Upper lobe of left lung (tissue), 6 donors: ENCODE measurements around the gene CAPN12. TPM values are rescaled to one million over a fixed set of nuclear protein-coding genes. Genes with fewer than 3 reads are reported as not detected.

Source experiments
- ATAC-seq, 2 donors: fragments of 200-7000 bp; cut with Tn5 transposase; one replicate each; pipeline ENCODE4 v1.9.1; 2022; ENCODE audit warnings: mild to moderate bottlenecking in 2 of 2, moderate library complexity in 2 of 2; ENCODE audit not compliant: low FRiP score in 2 of 2
- DNase-seq, 2 donors: peaks; one replicate each; pipeline ENCODE4 v3.0.0-alpha.2; 2019 to 2020
- H3K27ac ChIP-seq, 4 donors: fragments of 200-600 bp; sonication (generic); one replicate each; pipeline ENCODE4 v1.5.1; 2016 to 2019
- H3K27me3 ChIP-seq, 4 donors: fragments of 200-600 bp; sonication (generic); one replicate each; pipeline ENCODE4 v1.5.1; 2017 to 2019
- H3K36me3 ChIP-seq, 4 donors: fragments of 200-600 bp; sonication (generic); one replicate each; pipeline ENCODE4 v1.5.1; 2016 to 2019
- H3K4me1 ChIP-seq, 4 donors: fragments of 200-600 bp; sonication (generic); one replicate each; pipeline ENCODE4 v1.5.1; 2018 to 2019
- H3K4me3 ChIP-seq, 4 donors: fragments of 200-600 bp; sonication (generic); one replicate each; pipeline ENCODE4 v1.5.1; 2017 to 2019; ENCODE audit warnings: mild to moderate bottlenecking in 2 of 4, moderate library complexity in 1 of 4
- H3K9me3 ChIP-seq, 4 donors: fragments of 200-600 bp; sonication (generic); one replicate each; pipeline ENCODE4 v1.5.1; 2018 to 2019
- CTCF ChIP-seq, 6 experiments: fragments of 450-650 bp in 4 of 6; fragments of 200-600 bp in 2 of 6; sonication (generic) in 2 of 6; IDR thresholded peaks; one replicate each; pipeline ENCODE4 v1.5.1; 2016 to 2019; ENCODE audit warnings: antibody characterized with exemption in 6 of 6
- EP300 ChIP-seq, 4 donors: sonication (generic); formaldehyde crosslinking; IDR thresholded peaks; one replicate each; pipeline ENCODE4 v1.5.1; 2017; ENCODE audit warnings: antibody characterized with exemption in 4 of 4, control low read depth in 2 of 4
- POLR2A ChIP-seq, 4 donors: fragments of 450-650 bp; IDR thresholded peaks; one replicate each; pipeline ENCODE4 v1.5.1; 2016 to 2017; ENCODE audit warnings: antibody characterized with exemption in 4 of 4, mild to moderate bottlenecking in 2 of 4
- POLR2AphosphoS5 ChIP-seq, 2 donors: sonication (generic); formaldehyde crosslinking; IDR thresholded peaks; one replicate each; pipeline ENCODE4 v1.5.1; 2017; ENCODE audit warnings: antibody characterized with exemption in 2 of 2
- WGBS, 2 donors: methylation state at CpG; one replicate each; pipeline ENCODE4 v1.1.5; 2017 to 2018; 5-methylcytosine and 5-hydroxymethylcytosine counted together
- total RNA-seq, 6 donors: library from RNA; depleted of rRNA in 4 of 6; stranded (reverse); fragments of >200 nt in 4 of 6; gene quantifications; one replicate each; pipeline versions ENCODE4 v1.1.0 to v1.2.1, GENCODE V29; 2016 to 2021
- donor health status: DM: no; HTN: no; CAD: no; lungs with moderate emphysema.
- donor health status: DM: no; HTN: yes; CAD: no; lungs with severe emphysema.

Gene CAPN12
- total RNA-seq, 6 donors from 2014 or later, result 5.2 to 93.2 (median 11.1) TPM

GRCh38 chr19:38745316-38745715 lies 1.0 kb upstream of the CAPN12 start:
- H3K27ac ChIP-seq, result no peak overlapping the region
- H3K36me3 ChIP-seq, result no peaks in the 10 kb centered on the region
- no peak overlapping the region for H3K4me3 ChIP-seq
- no peaks in the 10 kb centered on the region for H3K9me3 ChIP-seq
- H3K27me3 ChIP-seq, result no peaks in the 10 kb centered on the region
- TF ChIP-seq POLR2AphosphoS5 (IDR thresholded peaks at IDR 0.05) (no peak), CTCF (IDR thresholded peaks at IDR 0.05) (no peak), EP300 (IDR thresholded peaks at IDR 0.05) (no peak), POLR2A (IDR thresholded peaks at IDR 0.05) (no peak)
- ATAC-seq (no peak), DNase-seq (no peak)
- peaks cover 0 to 3% (median 0%) of the 10 kb centered on the region in 4 donors for H3K4me1 ChIP-seq
- WGBS, 2 donors, result 83 to 87% methylated on average over 7 of the region's 7 CpGs

- WGBS, 2 donors, result 79 to 90% methylated on average over 6 of the region's 6 CpGs
- Histone ChIP-seq H3K9me3 (no peaks in the 10 kb centered on the region), H3K4me1 (no peaks in the 10 kb centered on the region), H3K27ac (no peak overlapping the region), H3K4me3 (no peak overlapping the region), H3K36me3 (no peaks in the 10 kb centered on the region), H3K27me3 (no peaks in the 10 kb centered on the region)
- DNase-seq (no peak), ATAC-seq (no peak)
- TF ChIP-seq CTCF (IDR thresholded peaks at IDR 0.05) (no peak), POLR2A (IDR thresholded peaks at IDR 0.05) (no peak), EP300 (IDR thresholded peaks at IDR 0.05) (no peak), POLR2AphosphoS5 (IDR thresholded peaks at IDR 0.05) (no peak)
Observed at GRCh38 chr19:38744874-38745273, 600 bp upstream of the CAPN12 start.

GRCh38 chr19:38743394-38744297 lies 628 bp downstream of the CAPN12 start:
- H3K27me3 ChIP-seq, result no peaks in the 10 kb centered on the region

GRCh38 chr19:38742906-38743305 lies 1.4 kb downstream of the CAPN12 start:
- ATAC-seq (no peak), DNase-seq (no peak)
- Histone ChIP-seq H3K27ac (no peak overlapping the region), H3K4me3 (no peak overlapping the region), H3K36me3 (no peaks in the 10 kb centered on the region), H3K9me3 (no peaks in the 10 kb centered on the region), H3K4me1 (peaks cover 0 to 3% (median 0%) of the 10 kb centered on the region in 4 donors), H3K27me3 (no peaks in the 10 kb centered on the region)
- 86 to 95% methylated on average over 5 of the region's 6 CpGs for WGBS, 2 donors
- TF ChIP-seq POLR2A (IDR thresholded peaks at IDR 0.05) (no peak), EP300 (IDR thresholded peaks at IDR 0.05) (no peak), POLR2AphosphoS5 (IDR thresholded peaks at IDR 0.05) (no peak), CTCF (IDR thresholded peaks at IDR 0.05) (no peak)

More at GRCh38 chr19:38743394-38744297, 628 bp downstream of the CAPN12 start:
- ATAC-seq (no peak), DNase-seq (peak in 1 of 2 donors; percentile 71)
- 81 to 89% methylated on average over 11 to 17 of the region's 20 CpGs for WGBS, 2 donors
- H3K27ac ChIP-seq, result no peak overlapping the region
- H3K9me3 ChIP-seq, result no peaks in the 10 kb centered on the region
- TF ChIP-seq EP300 (IDR thresholded peaks at IDR 0.05), result no peak
- TF ChIP-seq POLR2A (IDR thresholded peaks at IDR 0.05), result no peak
- TF ChIP-seq CTCF (IDR thresholded peaks at IDR 0.05), result no peak
- no peaks in the 10 kb centered on the region for H3K36me3 ChIP-seq
- peaks cover 0 to 3% (median 0%) of the 10 kb centered on the region in 4 donors for H3K4me1 ChIP-seq
- no peak overlapping the region for H3K4me3 ChIP-seq
